ENCODE measurements around the gene ZNF365.

The ZNF365 gene

DNA sequence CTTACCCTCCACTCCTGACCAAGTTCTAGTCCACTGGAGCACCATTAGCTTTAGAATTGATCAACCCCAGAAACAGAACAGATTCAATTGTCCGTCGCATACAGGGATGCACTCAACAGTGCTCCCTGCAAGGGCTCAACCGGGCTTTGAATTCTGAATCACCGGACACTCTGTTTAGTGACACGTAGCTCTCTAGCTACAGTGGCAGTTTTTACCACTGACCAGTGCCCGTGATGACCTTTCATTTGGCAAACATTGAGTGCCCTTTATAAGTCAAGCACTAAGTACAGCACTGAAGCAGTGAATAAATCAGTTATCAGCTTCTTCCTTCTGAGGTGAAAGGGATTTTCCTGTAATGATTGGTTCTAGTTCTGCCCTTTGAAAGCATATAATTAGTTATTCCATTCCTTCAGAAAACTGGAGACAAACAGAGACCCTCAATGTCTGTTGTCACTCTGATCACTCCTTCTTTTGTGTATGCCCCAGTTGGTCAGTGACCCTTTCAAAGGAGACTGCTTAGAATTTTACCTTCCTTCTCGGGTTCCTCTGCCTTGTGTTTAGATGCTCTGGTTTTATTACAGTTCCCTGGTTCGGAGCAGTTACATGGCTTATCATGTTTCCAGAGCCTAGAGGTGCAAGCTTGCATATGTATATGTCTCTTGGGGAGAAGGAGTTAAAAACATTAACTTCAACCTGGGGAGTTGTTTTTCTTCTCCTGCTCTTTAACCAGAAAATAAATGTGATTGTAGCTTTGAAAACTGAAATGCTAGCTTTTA, 68.9 kb downstream of the ZNF365 start:
- Histone ChIP-seq H3K4me2 (ENCODE audit: low read depth, low read length) (no peak overlapping the region), H3F3A (ENCODE audit: insufficient read depth, low read length) (no peaks in the 10 kb centered on the region), H3K9me3 (replicated peaks; ENCODE audit: insufficient read depth, low read length) (no peaks in the 10 kb centered on the region), H3K4me3 (ENCODE audit: low read length) (no peak overlapping the region), H3K79me2 (ENCODE audit: low read length) (no peaks in the 10 kb centered on the region), H3K36me3 (replicated peaks; ENCODE audit: insufficient read depth, low read length) (no peaks in the 10 kb centered on the region), H4K20me1 (ENCODE audit: insufficient read depth, low read length) (no peaks in the 10 kb centered on the region), H3K9ac (ENCODE audit: low read length) (no peak overlapping the region), H3K9me2 (replicated peaks; ENCODE audit: insufficient read depth, low read length) (no peaks in the 10 kb centered on the region), H2AFZ (ENCODE audit: low read length) (no peak overlapping the region), H3K27ac (ENCODE audit: low read length) (no peak overlapping the region), H3K27me3 (replicated peaks; ENCODE audit: insufficient read depth, low read length) (no peaks in the 10 kb centered on the region), H3K4me1 (ENCODE audit: low read length) (no peaks in the 10 kb centered on the region)
- TF ChIP-seq EZH2phosphoT487 (IDR thresholded peaks at IDR 0.05; ENCODE audit: low read length): no peak
- TF ChIP-seq, protein P1, sequence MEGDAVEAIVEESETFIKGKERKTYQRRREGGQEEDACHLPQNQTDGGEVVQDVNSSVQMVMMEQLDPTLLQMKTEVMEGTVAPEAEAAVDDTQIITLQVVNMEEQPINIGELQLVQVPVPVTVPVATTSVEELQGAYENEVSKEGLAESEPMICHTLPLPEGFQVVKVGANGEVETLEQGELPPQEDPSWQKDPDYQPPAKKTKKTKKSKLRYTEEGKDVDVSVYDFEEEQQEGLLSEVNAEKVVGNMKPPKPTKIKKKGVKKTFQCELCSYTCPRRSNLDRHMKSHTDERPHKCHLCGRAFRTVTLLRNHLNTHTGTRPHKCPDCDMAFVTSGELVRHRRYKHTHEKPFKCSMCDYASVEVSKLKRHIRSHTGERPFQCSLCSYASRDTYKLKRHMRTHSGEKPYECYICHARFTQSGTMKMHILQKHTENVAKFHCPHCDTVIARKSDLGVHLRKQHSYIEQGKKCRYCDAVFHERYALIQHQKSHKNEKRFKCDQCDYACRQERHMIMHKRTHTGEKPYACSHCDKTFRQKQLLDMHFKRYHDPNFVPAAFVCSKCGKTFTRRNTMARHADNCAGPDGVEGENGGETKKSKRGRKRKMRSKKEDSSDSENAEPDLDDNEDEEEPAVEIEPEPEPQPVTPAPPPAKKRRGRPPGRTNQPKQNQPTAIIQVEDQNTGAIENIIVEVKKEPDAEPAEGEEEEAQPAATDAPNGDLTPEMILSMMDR (IDR thresholded peaks at IDR 0.05; ENCODE audit: low read length): no peak
- no peak for TF ChIP-seq EZH2 (optimal IDR thresholded peaks at IDR 0.05; ENCODE audit: low read depth, low read length)
- DNase-seq: no peak

DNA sequence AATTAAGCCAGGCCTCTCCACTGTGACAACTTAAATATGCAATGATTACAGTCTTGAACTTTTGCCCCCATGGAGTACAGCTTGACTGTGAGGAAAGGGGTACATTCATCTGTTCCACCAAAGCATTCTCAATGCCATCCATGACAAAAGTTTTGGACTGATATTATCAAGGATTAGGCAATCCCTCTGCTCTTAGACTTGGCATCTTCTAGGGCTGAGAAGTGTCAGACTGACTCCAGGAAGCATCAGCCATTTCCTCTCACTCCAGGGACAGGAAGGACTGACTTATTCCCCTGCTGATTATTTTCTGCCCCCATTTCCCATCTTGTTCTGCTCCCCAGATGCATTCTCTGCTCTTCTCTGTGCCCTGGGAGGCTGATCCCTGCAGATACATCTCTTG, 69.7 kb downstream of the ZNF365 start:
- no peak for DNase-seq
- Histone ChIP-seq H3K4me1 (ENCODE audit: low read length) (no peaks in the 10 kb centered on the region), H3K4me2 (ENCODE audit: low read depth, low read length) (no peak overlapping the region), H3K9me3 (replicated peaks; ENCODE audit: insufficient read depth, low read length) (no peaks in the 10 kb centered on the region), H3K9ac (ENCODE audit: low read length) (no peak overlapping the region), H3K4me3 (ENCODE audit: low read length) (no peak overlapping the region), H3K27ac (ENCODE audit: low read length) (no peak overlapping the region), H4K20me1 (ENCODE audit: insufficient read depth, low read length) (no peaks in the 10 kb centered on the region), H3K79me2 (ENCODE audit: low read length) (no peaks in the 10 kb centered on the region), H3F3A (ENCODE audit: insufficient read depth, low read length) (no peaks in the 10 kb centered on the region), H3K27me3 (replicated peaks; ENCODE audit: insufficient read depth, low read length) (no peaks in the 10 kb centered on the region), H2AFZ (ENCODE audit: low read length) (no peak overlapping the region), H3K36me3 (replicated peaks; ENCODE audit: insufficient read depth, low read length) (no peaks in the 10 kb centered on the region), H3K9me2 (replicated peaks; ENCODE audit: insufficient read depth, low read length) (no peaks in the 10 kb centered on the region)
- no peak for TF ChIP-seq EZH2 (optimal IDR thresholded peaks at IDR 0.05; ENCODE audit: low read depth, low read length)
- no peak for TF ChIP-seq EZH2phosphoT487 (IDR thresholded peaks at IDR 0.05; ENCODE audit: low read length)
- TF ChIP-seq, protein P1 (IDR thresholded peaks at IDR 0.05; ENCODE audit: low read length): no peak

DNA sequence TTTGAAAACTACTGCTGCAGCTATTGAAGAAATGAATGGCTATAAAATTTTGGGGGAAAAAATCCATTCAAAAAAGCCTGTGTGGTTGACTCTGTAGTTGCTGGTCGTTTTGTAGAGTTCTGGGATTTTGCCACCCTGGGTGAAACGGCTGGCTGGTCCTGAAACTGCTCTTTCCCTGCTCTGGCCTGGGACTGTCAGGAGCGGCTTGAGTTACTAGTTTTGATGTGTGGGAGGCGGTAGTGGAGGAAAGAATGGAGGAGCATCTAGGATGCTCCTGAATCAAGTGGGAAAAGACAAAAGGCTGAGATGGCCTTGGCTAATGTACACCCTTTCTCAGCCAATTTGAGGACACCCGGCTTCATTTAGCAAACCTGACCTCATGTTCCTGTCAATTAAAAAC, 72.5 kb downstream of the ZNF365 start:
- DNase-seq: no peak
- TF ChIP-seq, protein P1 (IDR thresholded peaks at IDR 0.05; ENCODE audit: low read length): no peak
- no peak for TF ChIP-seq EZH2phosphoT487 (IDR thresholded peaks at IDR 0.05; ENCODE audit: low read length)
- TF ChIP-seq EZH2 (optimal IDR thresholded peaks at IDR 0.05; ENCODE audit: low read depth, low read length): no peak
- H3K9ac ChIP-seq (ENCODE audit: low read length): no peak overlapping the region

More for the DNA sequence above, 72.5 kb downstream of the ZNF365 start:
- Histone ChIP-seq H3K9me3 (replicated peaks; ENCODE audit: insufficient read depth, low read length) (no peaks in the 10 kb centered on the region), H4K20me1 (ENCODE audit: insufficient read depth, low read length) (no peaks in the 10 kb centered on the region), H3K79me2 (ENCODE audit: low read length) (no peaks in the 10 kb centered on the region), H3K4me3 (ENCODE audit: low read length) (no peak overlapping the region), H3K27me3 (replicated peaks; ENCODE audit: insufficient read depth, low read length) (no peaks in the 10 kb centered on the region), H3F3A (ENCODE audit: insufficient read depth, low read length) (no peaks in the 10 kb centered on the region), H3K27ac (ENCODE audit: low read length) (no peak overlapping the region), H3K36me3 (replicated peaks; ENCODE audit: insufficient read depth, low read length) (no peaks in the 10 kb centered on the region), H3K9me2 (replicated peaks; ENCODE audit: insufficient read depth, low read length) (no peaks in the 10 kb centered on the region), H2AFZ (ENCODE audit: low read length) (no peak overlapping the region), H3K4me1 (ENCODE audit: low read length) (no peaks in the 10 kb centered on the region), H3K4me2 (ENCODE audit: low read depth, low read length) (no peak overlapping the region)

Measured in MM.1S (cell line).